DND-41 (cell line): ENCODE data around the gene MRPL49.

Source experiments
- CTCF ChIP-seq: IDR thresholded peaks from 2 replicates; pipeline ENCODE4 v1.5.1; 2012; ENCODE audit warnings: borderline replicate concordance, low read length, moderate library complexity, mild to moderate bottlenecking; ENCODE audit not compliant: poor library complexity, severe bottlenecking; ENCODE audit errors: extremely low read depth
- EZH2 ChIP-seq: IDR thresholded peaks from 3 replicates; pipeline ENCODE4 v1.6.1; 2012; ENCODE audit warnings: borderline replicate concordance, low read depth, mild to moderate bottlenecking, moderate library complexity, low read length, inconsistent platforms; ENCODE audit not compliant: severe bottlenecking

DNA sequence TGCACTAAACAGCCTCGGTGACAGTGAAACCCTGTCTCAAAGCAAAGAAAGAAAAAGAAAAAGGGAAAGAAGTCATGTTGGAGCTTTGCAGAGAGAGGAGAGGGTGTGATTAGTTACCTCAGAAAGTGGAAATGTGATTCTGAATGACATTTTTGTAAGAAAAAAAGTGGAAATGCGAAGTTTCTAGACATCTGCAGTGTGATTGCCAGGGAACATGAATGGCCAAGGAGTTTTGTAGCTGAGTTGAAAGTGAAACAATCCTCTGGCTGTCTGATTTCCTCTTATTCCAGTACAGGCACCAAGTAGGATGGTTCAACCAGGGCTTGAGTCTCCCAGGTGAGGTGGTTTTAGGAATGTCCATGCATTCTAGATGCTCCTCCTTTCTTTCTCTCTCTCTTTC lies 30.0 kb downstream of the MRPL49 start:
- no peak for TF ChIP-seq CTCF
- no peak for TF ChIP-seq EZH2
